GM23338 (cell line): ENCODE measurements around the gene GOSR1.
"Not testable (repeated sequence)": the region's sequence is repeated elsewhere in the genome, so short reads cannot be mapped to it uniquely, and the experiment has no call there.

ENCODE experiments used
- CREB1 ChIP-seq: fragments of 250-450 bp; sonication (Bioruptor Pico); IDR thresholded peaks from 2 replicates; pipeline ENCODE4 v1.5.0; 2020; ENCODE audit warnings: low read depth, mild to moderate bottlenecking, moderate library complexity
- CTCF ChIP-seq, 2 experiments: fragments of 200-600 bp in 1 of 2; sonication (generic) in 1 of 2; conservative IDR thresholded peaks; 2 replicates each; pipeline versions ENCODE4 v1.5.1 to v1.6.1; 2016 to 2017; ENCODE audit warnings: antibody characterized with exemption in 2 of 2, low read depth in 2 of 2, mild to moderate bottlenecking in 2 of 2, moderate library complexity in 1 of 2
- ETS1 ChIP-seq: IDR thresholded peaks from 2 replicates; pipeline ENCODE4 v1.6.1; 2016; ENCODE audit warnings: antibody characterized with exemption
- EZH2 ChIP-seq: fragments of 200-600 bp; sonication (generic); IDR thresholded peaks from one replicate; pipeline ENCODE4 v1.8.0; 2017; ENCODE audit warnings: antibody characterized with exemption, mild to moderate bottlenecking, low read depth; ENCODE audit not compliant: unreplicated experiment
- EZH2phosphoT487 ChIP-seq: fragments of 200-600 bp; sonication (generic); IDR thresholded peaks from one replicate; pipeline ENCODE4 v1.8.1; 2018; ENCODE audit warnings: antibody characterized with exemption; ENCODE audit not compliant: unreplicated experiment
- JUNB ChIP-seq: IDR thresholded peaks from one replicate; pipeline ENCODE4 v1.6.1; 2016; ENCODE audit warnings: antibody characterized with exemption; ENCODE audit not compliant: unreplicated experiment
- NANOG ChIP-seq: IDR thresholded peaks from 2 replicates; pipeline ENCODE4 v1.6.1; 2016; ENCODE audit warnings: antibody characterized with exemption, borderline replicate concordance
- POLR2AphosphoS5 ChIP-seq: IDR thresholded peaks from 2 replicates; pipeline ENCODE4 v1.6.1; 2016; ENCODE audit warnings: antibody characterized with exemption, low read depth
- REST ChIP-seq: IDR thresholded peaks from one replicate; pipeline ENCODE4 v1.6.1; 2018; ENCODE audit warnings: antibody characterized with exemption; ENCODE audit not compliant: unreplicated experiment
- STAT1 ChIP-seq: IDR thresholded peaks from one replicate; pipeline ENCODE4 v1.6.1; 2016; ENCODE audit warnings: antibody characterized with exemption; ENCODE audit not compliant: unreplicated experiment
- ZNF114 ChIP-seq: fragments of 250-450 bp; sonication (Bioruptor Pico); IDR thresholded peaks from 2 replicates; pipeline ENCODE4 v1.5.0; 2020; ENCODE audit warnings: mild to moderate bottlenecking, moderate library complexity
- ZNF462 ChIP-seq: fragments of 250-450 bp; sonication (Bioruptor Pico); IDR thresholded peaks from 2 replicates; pipeline ENCODE4 v1.5.0; 2020; ENCODE audit warnings: mild to moderate bottlenecking, moderate library complexity

GRCh38 chr17:30551274-30551995, 74.2 kb downstream of the GOSR1 start:
- not testable (repeated sequence) for TF ChIP-seq CTCF (conservative IDR thresholded peaks at IDR 0.05; ENCODE audit: low read depth in 2 of 2); ETS1; REST; EZH2; CREB1; STAT1; EZH2phosphoT487; POLR2AphosphoS5; ZNF114 (CRISPR knock-in tag); NANOG; JUNB; ZNF462 (CRISPR knock-in tag)
